Measurements from ENCODE around the gene SUPT7L. TPM values are rescaled to one million over a fixed set of nuclear protein-coding genes. Genes with fewer than 3 reads are reported as not detected.

SUPT7L gene
- total and polyA plus RNA-seq, 3 experiments from 2014 or later = 24.6 to 33.6 (median 31.1) TPM

GRCh38 chr2:27664154-27664574 lies 750 bp upstream of the SUPT7L start:
- peaks cover 11 to 72% (median 26%) of the 10 kb centered on the region in 3 donors for H3K36me3 Mint-ChIP-seq
- peaks cover 25% of the 10 kb centered on the region for H3K36me3 ChIP-seq (ENCODE audit: insufficient read depth, low read length)

DNA sequence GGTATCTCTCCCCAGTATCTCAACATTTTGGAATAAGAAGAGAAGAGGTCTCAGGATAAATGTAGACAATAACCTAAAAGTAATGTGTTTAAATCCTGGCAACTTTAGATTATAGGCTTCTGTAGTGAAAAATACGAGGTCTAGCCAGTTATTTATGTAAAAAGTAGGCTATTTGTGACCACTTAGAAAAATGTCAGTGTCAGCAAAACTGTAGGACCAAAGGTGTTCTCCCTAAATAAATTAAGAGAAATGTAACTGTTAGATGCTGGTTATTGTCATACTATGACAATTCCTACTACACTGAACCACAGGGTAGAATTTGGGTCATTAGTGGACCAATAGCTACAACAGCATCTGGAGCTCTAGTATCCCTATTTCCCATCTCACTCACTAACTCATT lies 2.0 kb downstream of the SUPT7L start:
- Mint-ChIP-seq H3K4me1 (peaks cover 57 to 68% (median 64%) of the 10 kb centered on the region in 3 donors), H3K4me3 (peak overlapping the region; percentile 27 to 100 (median 99)), H3K9me3 (no peaks in the 10 kb centered on the region), H3K36me3 (peaks cover 7 to 73% (median 21%) of the 10 kb centered on the region in 3 donors), H3K27ac (peak overlapping the region in 4 of 8 donors; percentile 43 to 100 (median 86)), H3K27me3 (peaks cover 0 to 1% of the 10 kb centered on the region in 2 donors)
- Histone ChIP-seq H3K27ac (ENCODE audit: low read depth, low read length) (no peak overlapping the region), H3K4me1 (ENCODE audit: insufficient read depth, low read length) (peaks cover 40% of the 10 kb centered on the region), H3K36me3 (ENCODE audit: insufficient read depth, low read length) (peaks cover 33% of the 10 kb centered on the region), H3K4me3 (ENCODE audit: low read length) (no peak overlapping the region), H3K27me3 (ENCODE audit: insufficient read depth, low read length, poor library complexity, severe bottlenecking) (no peaks in the 10 kb centered on the region), H3K9me3 (ENCODE audit: low read length) (no peaks in the 10 kb centered on the region)
- DNase-seq = no peak
- ChIA-PET POLR2A (no interaction called here), CTCF (interaction anchor here (1.1 kb wide), 1 partner anchor 7 kb away, joined by 3 read pairs; no protein-coding TSS in a partner anchor)

More at GRCh38 chr2:27664154-27664574, 750 bp upstream of the SUPT7L start:
- H3K27me3 ChIP-seq (ENCODE audit: insufficient read depth, low read length, poor library complexity, severe bottlenecking) = no peaks in the 10 kb centered on the region
- peak overlapping the region; percentile 93 for H3K27ac ChIP-seq (ENCODE audit: low read depth, low read length)
- Mint-ChIP-seq H3K27ac (peak overlapping the region; percentile 95 to 100 (median 100)), H3K9me3 (no peaks in the 10 kb centered on the region), H3K27me3 (peaks cover 0 to 1% of the 10 kb centered on the region in 2 donors), H3K4me3 (peak overlapping the region; percentile 94 to 100 (median 99)), H3K4me1 (peaks cover 53 to 68% (median 67%) of the 10 kb centered on the region in 3 donors)
- H3K9me3 ChIP-seq (ENCODE audit: low read length) = no peaks in the 10 kb centered on the region
- ChIA-PET POLR2A (interaction anchor here (1.2 to 1.8 kb wide), 3 partner anchors 12 to 36 kb away, joined by 3 to 7 read pairs (median 4); partner anchors contain the start of gene GPN1), CTCF (interaction anchor here (1.2 to 5.1 kb wide), 2 partner anchors 19 to 36 kb away, joined by 3 to 28 read pairs; no protein-coding TSS in a partner anchor)
- H3K4me3 ChIP-seq (ENCODE audit: low read length) = peak overlapping the region; percentile 100
- no peak for DNase-seq
- peaks cover 38% of the 10 kb centered on the region for H3K4me1 ChIP-seq (ENCODE audit: insufficient read depth, low read length)

- ChIA-PET POLR2A (no interaction called here), CTCF (interaction anchor here (1.3 kb wide), 1 partner anchor 28 kb away, joined by 3 read pairs; no protein-coding TSS in a partner anchor)
- no peak for DNase-seq
- Mint-ChIP-seq H3K9me3 (no peaks in the 10 kb centered on the region), H3K36me3 (peaks cover 7 to 90% (median 18%) of the 10 kb centered on the region in 3 donors), H3K4me3 (no peak overlapping the region), H3K4me1 (peaks cover 12 to 22% (median 18%) of the 10 kb centered on the region in 3 donors), H3K27ac (peak overlapping the region in 1 of 8 donors; percentile 63), H3K27me3 (no peaks in the 10 kb centered on the region)
- peaks cover 51% of the 10 kb centered on the region for H3K36me3 ChIP-seq (ENCODE audit: insufficient read depth, low read length)
- H3K4me1 ChIP-seq (ENCODE audit: insufficient read depth, low read length) = peaks cover 7% of the 10 kb centered on the region
- H3K4me3 ChIP-seq (ENCODE audit: low read length) = no peak overlapping the region
- no peak overlapping the region for H3K27ac ChIP-seq (ENCODE audit: low read depth, low read length)
- no peaks in the 10 kb centered on the region for H3K27me3 ChIP-seq (ENCODE audit: insufficient read depth, low read length, poor library complexity, severe bottlenecking)
- no peaks in the 10 kb centered on the region for H3K9me3 ChIP-seq (ENCODE audit: low read length)
Observed at GRCh38 chr2:27655155-27655951, 8.1 kb downstream of the SUPT7L start.

- Mint-ChIP-seq H3K27me3 (no peaks in the 10 kb centered on the region), H3K4me1 (peaks cover 0 to 7% (median 7%) of the 10 kb centered on the region in 3 donors), H3K4me3 (no peak overlapping the region), H3K9me3 (no peaks in the 10 kb centered on the region), H3K36me3 (peaks cover 0 to 90% (median 18%) of the 10 kb centered on the region in 3 donors), H3K27ac (peak overlapping the region in 3 of 8 donors; percentile 13 to 37 (median 27))
- ChIA-PET POLR2A (no interaction called here), CTCF (no interaction called here)
- no peak for DNase-seq
- H3K4me3 ChIP-seq (ENCODE audit: low read length) = no peak overlapping the region
- H3K9me3 ChIP-seq (ENCODE audit: low read length) = no peaks in the 10 kb centered on the region
- no peaks in the 10 kb centered on the region for H3K4me1 ChIP-seq (ENCODE audit: insufficient read depth, low read length)
- peaks cover 52% of the 10 kb centered on the region for H3K36me3 ChIP-seq (ENCODE audit: insufficient read depth, low read length)
- no peaks in the 10 kb centered on the region for H3K27me3 ChIP-seq (ENCODE audit: insufficient read depth, low read length, poor library complexity, severe bottlenecking)
- H3K27ac ChIP-seq (ENCODE audit: low read depth, low read length) = no peak overlapping the region
Observed at GRCh38 chr2:27653397-27653796, 10.0 kb downstream of the SUPT7L start.

DNA sequence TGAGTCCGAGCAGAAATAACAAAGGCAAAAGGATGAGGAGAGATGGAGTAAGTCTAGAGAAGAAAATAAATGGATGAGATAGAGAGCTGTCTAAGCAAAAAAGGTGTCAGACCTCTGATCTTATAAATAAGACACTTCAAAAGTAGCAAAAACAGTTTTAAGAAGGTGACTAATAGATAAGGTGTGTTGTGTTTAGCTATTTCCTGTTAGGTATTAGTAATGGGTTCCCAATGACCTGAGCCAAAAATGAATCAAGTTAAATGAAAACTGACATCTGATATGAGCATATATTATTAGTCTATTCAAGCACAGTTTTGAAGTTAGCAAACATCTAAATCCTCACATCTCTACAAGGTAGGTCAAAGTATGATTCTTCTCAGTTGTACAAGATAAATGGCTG lies 10.6 kb downstream of the SUPT7L start:
- Mint-ChIP-seq H3K4me1 (peaks cover 0 to 7% (median 5%) of the 10 kb centered on the region in 3 donors), H3K4me3 (no peak overlapping the region), H3K36me3 (peaks cover 0 to 92% (median 18%) of the 10 kb centered on the region in 3 donors), H3K27me3 (no peaks in the 10 kb centered on the region), H3K9me3 (no peaks in the 10 kb centered on the region), H3K27ac (peak overlapping the region in 4 of 8 donors; percentile 0 to 74 (median 24))
- no peak for DNase-seq
- no peaks in the 10 kb centered on the region for H3K4me1 ChIP-seq (ENCODE audit: insufficient read depth, low read length)
- no peaks in the 10 kb centered on the region for H3K27me3 ChIP-seq (ENCODE audit: insufficient read depth, low read length, poor library complexity, severe bottlenecking)
- no peak overlapping the region for H3K27ac ChIP-seq (ENCODE audit: low read depth, low read length)
- H3K36me3 ChIP-seq (ENCODE audit: insufficient read depth, low read length) = peaks cover 54% of the 10 kb centered on the region
- H3K4me3 ChIP-seq (ENCODE audit: low read length) = no peak overlapping the region
- ChIA-PET POLR2A (no interaction called here), CTCF (no interaction called here)
- no peaks in the 10 kb centered on the region for H3K9me3 ChIP-seq (ENCODE audit: low read length)

DNA sequence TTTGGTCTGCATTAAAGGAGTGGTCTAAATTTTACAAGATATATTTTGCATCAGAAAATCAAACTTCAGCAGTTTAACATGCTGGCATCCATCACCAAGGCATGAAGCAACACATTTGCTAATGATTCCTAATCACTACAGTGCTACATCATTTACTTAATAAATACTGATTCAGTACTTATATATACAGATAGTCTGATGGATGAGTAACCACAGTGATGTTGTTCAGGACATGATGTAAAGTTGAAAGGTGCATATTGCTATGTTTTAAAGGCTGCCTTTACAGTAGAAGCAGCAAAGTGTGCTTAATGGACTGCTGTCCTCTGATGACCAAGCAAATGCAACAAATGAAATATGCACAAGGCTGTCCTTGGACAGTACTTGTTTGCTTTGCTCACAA lies 11.1 kb downstream of the SUPT7L start:
- POLR2A ChIA-PET = no interaction called here
- no peak overlapping the region for H3K4me3 Mint-ChIP-seq
- H3K36me3 Mint-ChIP-seq = peaks cover 0 to 92% (median 22%) of the 10 kb centered on the region in 3 donors

GRCh38 chr2:27651056-27651455 lies 12.4 kb downstream of the SUPT7L start:
- no peak overlapping the region for H3K4me3 Mint-ChIP-seq
- no peak for DNase-seq
- POLR2A ChIA-PET = no interaction called here
- no peaks in the 10 kb centered on the region for H3K9me3 Mint-ChIP-seq
- H3K4me1 Mint-ChIP-seq = peaks cover 0 to 7% (median 5%) of the 10 kb centered on the region in 3 donors
- peaks cover 0 to 91% (median 20%) of the 10 kb centered on the region in 3 donors for H3K36me3 Mint-ChIP-seq
- Histone ChIP-seq H3K4me1 (ENCODE audit: insufficient read depth, low read length) (no peaks in the 10 kb centered on the region), H3K9me3 (ENCODE audit: low read length) (no peaks in the 10 kb centered on the region), H3K36me3 (ENCODE audit: insufficient read depth, low read length) (peaks cover 59% of the 10 kb centered on the region), H3K27ac (ENCODE audit: low read depth, low read length) (no peak overlapping the region), H3K4me3 (ENCODE audit: low read length) (no peak overlapping the region), H3K27me3 (ENCODE audit: insufficient read depth, low read length, poor library complexity, severe bottlenecking) (no peaks in the 10 kb centered on the region)
- no peak overlapping the region for H3K27ac Mint-ChIP-seq
- H3K27me3 Mint-ChIP-seq = no peaks in the 10 kb centered on the region
- CTCF ChIA-PET = interaction anchor here (0.9 kb wide), 1 partner anchor 31 kb away, joined by 3 read pairs; no protein-coding TSS in a partner anchor

More for the DNA sequence above, 11.1 kb downstream of the SUPT7L start:
- Histone ChIP-seq H3K4me1 (ENCODE audit: insufficient read depth, low read length) (no peaks in the 10 kb centered on the region), H3K27ac (ENCODE audit: low read depth, low read length) (no peak overlapping the region), H3K4me3 (ENCODE audit: low read length) (no peak overlapping the region), H3K36me3 (ENCODE audit: insufficient read depth, low read length) (peaks cover 58% of the 10 kb centered on the region), H3K9me3 (ENCODE audit: low read length) (no peaks in the 10 kb centered on the region), H3K27me3 (ENCODE audit: insufficient read depth, low read length, poor library complexity, severe bottlenecking) (no peaks in the 10 kb centered on the region)
- no peak for DNase-seq
- peaks cover 0 to 7% (median 5%) of the 10 kb centered on the region in 3 donors for H3K4me1 Mint-ChIP-seq
- peak overlapping the region in 3 of 8 donors; percentile 0 to 74 (median 35) for H3K27ac Mint-ChIP-seq
- no peaks in the 10 kb centered on the region for H3K9me3 Mint-ChIP-seq
- CTCF ChIA-PET = no interaction called here
- no peaks in the 10 kb centered on the region for H3K27me3 Mint-ChIP-seq

DNA sequence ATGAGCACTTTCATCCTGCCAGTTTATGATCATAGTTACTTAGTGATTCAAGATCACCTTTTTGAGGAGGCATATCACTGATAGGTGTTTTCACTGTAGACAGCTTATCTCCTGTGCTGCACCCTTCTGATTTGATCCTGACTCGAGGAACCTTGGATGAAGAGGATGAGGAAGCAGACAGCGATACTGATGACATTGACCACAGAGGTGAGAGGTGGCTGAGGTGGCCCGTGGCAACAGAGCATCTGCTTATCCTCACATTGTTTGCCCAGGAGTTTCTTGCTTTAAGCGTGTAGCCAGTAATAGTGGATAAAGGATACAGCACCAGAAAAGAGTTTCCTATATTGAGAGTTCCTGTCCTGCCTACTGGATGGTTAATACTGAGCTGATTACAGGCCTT lies 15.7 kb downstream of the SUPT7L start:
- POLR2A ChIA-PET = no interaction called here

More for the DNA sequence above, 15.7 kb downstream of the SUPT7L start:
- Histone ChIP-seq H3K9me3 (ENCODE audit: low read length) (no peaks in the 10 kb centered on the region), H3K27ac (ENCODE audit: low read depth, low read length) (no peak overlapping the region), H3K27me3 (ENCODE audit: insufficient read depth, low read length, poor library complexity, severe bottlenecking) (no peaks in the 10 kb centered on the region), H3K4me3 (ENCODE audit: low read length) (no peak overlapping the region), H3K4me1 (ENCODE audit: insufficient read depth, low read length) (no peaks in the 10 kb centered on the region), H3K36me3 (ENCODE audit: insufficient read depth, low read length) (peaks cover 42% of the 10 kb centered on the region)
- no peak for DNase-seq
- Mint-ChIP-seq H3K36me3 (peaks cover 0 to 80% (median 12%) of the 10 kb centered on the region in 3 donors), H3K4me1 (peaks cover 0 to 4% (median 2%) of the 10 kb centered on the region in 3 donors), H3K27me3 (no peaks in the 10 kb centered on the region), H3K27ac (peak overlapping the region in 2 of 8 donors; percentile 38 to 80), H3K9me3 (no peaks in the 10 kb centered on the region), H3K4me3 (no peak overlapping the region)
- CTCF ChIA-PET = interaction anchor here (1.4 kb wide), 1 partner anchor 35 kb away, joined by 3 read pairs; no protein-coding TSS in a partner anchor
